Heart right ventricle (tissue), 16 donors: ENCODE data around the gene DBN1. TPM values are rescaled to one million over a fixed set of nuclear protein-coding genes. Genes with fewer than 3 reads are reported as not detected.

Source experiments
- ATAC-seq, 8 donors: fragments of 200-7000 bp; cut with Tn5 transposase; one replicate each; pipeline ENCODE4 v1.9.1; 2020; ENCODE audit warnings: mild to moderate bottlenecking in 8 of 8, moderate library complexity in 8 of 8, moderate number of reproducible peaks in 1 of 8
- DNase-seq, 2 donors: peaks; one replicate each; pipeline ENCODE4 v3.0.0-alpha.2; 2020
- H3K27ac ChIP-seq, 10 donors: fragments of 200-600 bp; sonication (generic) in 2 of 10; one replicate each; pipeline versions ENCODE4 v1.5.0 to v1.8.0; 2020 to 2022; ENCODE audit warnings: mild to moderate bottlenecking in 3 of 10
- H3K27me3 ChIP-seq, 7 donors: fragments of 200-600 bp; one replicate each; pipeline ENCODE4 v1.8.0; 2021 to 2022; ENCODE audit warnings: mild to moderate bottlenecking in 2 of 7
- H3K36me3 ChIP-seq, 9 donors: fragments of 200-600 bp; sonication (generic) in 1 of 9; one replicate each; pipeline versions ENCODE4 v1.5.0 to v1.8.0; 2020 to 2022; ENCODE audit warnings: mild to moderate bottlenecking in 2 of 9
- H3K4me1 ChIP-seq, 9 donors: fragments of 200-600 bp; sonication (generic) in 1 of 9; one replicate each; pipeline versions ENCODE4 v1.5.0 to v1.8.0; 2020 to 2022; ENCODE audit warnings: mild to moderate bottlenecking in 4 of 9
- H3K4me3 ChIP-seq, 10 donors: fragments of 200-600 bp; sonication (generic) in 2 of 10; one replicate each; pipeline versions ENCODE4 v1.5.0 to v1.8.0; 2020 to 2022; ENCODE audit warnings: mild to moderate bottlenecking in 7 of 10, moderate library complexity in 2 of 10
- H3K9me3 ChIP-seq, 11 donors: fragments of 200-600 bp in 10 of 11; sonication (generic) in 2 of 11; one replicate each; pipeline versions ENCODE4 v1.5.0 to v1.8.0; 2013 to 2022; ENCODE audit warnings: mild to moderate bottlenecking in 2 of 11, control low read depth in 1 of 11, moderate library complexity in 1 of 11
- CTCF ChIP-seq, 9 donors: fragments of 200-600 bp; sonication (generic) in 2 of 9; IDR thresholded peaks; one replicate each; pipeline versions ENCODE4 v1.5.0 to v1.8.0; 2021 to 2022; ENCODE audit warnings: antibody characterized with exemption in 9 of 9, mild to moderate bottlenecking in 5 of 9, moderate library complexity in 1 of 9
- WGBS, 2 donors: extraction: QIAGEN DNeasy Blood & Tissue Kit; methylation state at CpG; one replicate each; pipeline ENCODE4 v1.1.7; 2013; ENCODE audit warnings: inconsistent platforms in 1 of 2; 5-methylcytosine and 5-hydroxymethylcytosine counted together
- intact Hi-C, 10 donors: fragments of 100-400 bp; cut with DNase I; formaldehyde crosslinking; loops; one replicate each; pipeline versions ENCODE4 v1.11.1 to v1.14.2; 2022
- polyA plus RNA-seq, 2 donors: library from polyadenylated mRNA; stranded (reverse); fragments of 200-250 nt; gene quantifications; one replicate each; pipeline ENCODE4 v1.2.3, GENCODE V29; 2013
- total RNA-seq, 10 donors: library from RNA; stranded (reverse); fragmentation: NEBNext Ultra II Directional in 3 of 10; extraction: Animal tissue kit (Norgen Biotek cat#: 25700) in 3 of 10; gene quantifications; one replicate each; pipeline versions ENCODE4 v1.2.1 to v1.2.4, GENCODE V29; 2021 to 2023
- donor health status: Arrhythmogenic right ventricular cardiomyopathy.
- donor health status: ischemic (EF 13 %, LVEDD 7.1; RV severe dilation, severe dysfunction).
- donor health status: healthy with polysubstance abuse.
- donor health status: DM: no; HTN: yes; CAD: no.
- donor health status: DM: no; HTN: no; CAD: no.
- donor health status: ischemic (EF 25% LVEDD 6.9; RV normal size, moderate dysfunction).
- donor health status: ischemic (EF 25% LVEDD 5.7; RV mildly dilated, moderate dysfunction).
- donor health status: healthy.
- donor health status: DM: yes; HTN: yes; CAD: no.
- donor health status: Ischemic cardiomyopathy.
- donor health status: ischemic (EF 35%, LVEDD 5.7; RV mildly dilated, moderate dysfunction).
- donor health status: nonischemic (EF 11% LVEDD 7.7; RV severe dilation, severe dysfunction).
- donor health status: DM: yes; HTN: yes; CAD: no.
- donor health status: PGD.
- donor health status: ischemic (EF 29% LVEDD 5.4; RV normal size, mild dysfunction).
- donor health status: nonischemic (EF 23%, LVEDD 6.1; RV moderate dilation, normal function).

The DBN1 gene
- total and polyA plus RNA-seq, 12 donors, result 13.1 to 52.9 (median 19.4) TPM

- H3K9me3 ChIP-seq, result no peaks in the 10 kb centered on the region
- peak overlapping the region in 9 of 10 donors; percentile 65 to 82 (median 75) for H3K27ac ChIP-seq
- TF ChIP-seq CTCF (IDR thresholded peaks at IDR 0.05), result peak; percentile 48 to 82 (median 73)
- H3K27me3 ChIP-seq, result peaks cover 0 to 31% (median 0%) of the 10 kb centered on the region in 7 donors
- intact Hi-C loops, result loop anchor here (1.0 to 10.0 kb wide), 12 partner anchors 30 to 340 kb away; partner anchors contain the start of genes MXD3 (in 2 of the 10) and PDLIM7 (in 2 of the 10)
- DNase-seq, result peak; percentile 78 to 82
- peak overlapping the region; percentile 39 to 84 (median 63) for H3K4me3 ChIP-seq
- peaks cover 10 to 57% (median 38%) of the 10 kb centered on the region in 9 donors for H3K4me1 ChIP-seq
- WGBS, 2 donors, result 0% methylated on average over 69 to 80 of the region's 80 CpGs
- peaks cover 0 to 33% (median 13%) of the 10 kb centered on the region in 9 donors for H3K36me3 ChIP-seq
- ATAC-seq, result peak; percentile 24 to 62 (median 39)
These were observed 18.3 kb downstream of the DBN1 start for GRCh38 chr5:177455036-177455660.

- peak; percentile 91 to 93 for DNase-seq
- peak; percentile 63 to 77 (median 74) for ATAC-seq
- Histone ChIP-seq H3K36me3 (peaks cover 0 to 28% (median 13%) of the 10 kb centered on the region in 9 donors), H3K4me1 (peaks cover 10 to 57% (median 38%) of the 10 kb centered on the region in 9 donors), H3K4me3 (peak overlapping the region; percentile 39 to 84 (median 63)), H3K9me3 (no peaks in the 10 kb centered on the region), H3K27ac (peak overlapping the region; percentile 1 to 82 (median 74)), H3K27me3 (peaks cover 0 to 38% (median 2%) of the 10 kb centered on the region in 7 donors)
- 0 to 1% methylated on average over 62 to 84 of the region's 84 CpGs for WGBS, 2 donors
- intact Hi-C loops, result loop anchor here (1.0 to 10.0 kb wide), 17 partner anchors 30 to 340 kb away; partner anchors contain the start of genes PDLIM7 (in 3 of the 10), F12 (in 2 of the 10), MXD3 (in 2 of the 10) and PFN3 (in 1 of the 10)
- peak; percentile 88 to 98 (median 93) for TF ChIP-seq CTCF (IDR thresholded peaks at IDR 0.05)
These were observed 18.9 kb downstream of the DBN1 start for GRCh38 chr5:177454397-177455035.

GRCh38 chr5:177453852-177454396 is 19.5 kb downstream of the DBN1 start:
- no peak for TF ChIP-seq CTCF (IDR thresholded peaks at IDR 0.05)
- Histone ChIP-seq H3K9me3 (no peaks in the 10 kb centered on the region), H3K4me1 (peaks cover 10 to 57% (median 38%) of the 10 kb centered on the region in 9 donors), H3K4me3 (peak overlapping the region; percentile 15 to 84 (median 63)), H3K27ac (peak overlapping the region; percentile 1 to 82 (median 74)), H3K27me3 (peaks cover 0 to 43% (median 2%) of the 10 kb centered on the region in 7 donors), H3K36me3 (peaks cover 0 to 22% (median 10%) of the 10 kb centered on the region in 9 donors)
- DNase-seq (peak in 1 of 2 donors; percentile 46), ATAC-seq (peak in 7 of 8 donors; percentile 7 to 28 (median 18))
- WGBS, 2 donors, result 9% methylated on average over 31 of the region's 31 CpGs
- intact Hi-C loops, result loop anchor here (1.0 to 10.0 kb wide), 14 partner anchors 29 to 339 kb away; partner anchors contain the start of genes F12 (in 2 of the 10), MXD3 (in 2 of the 10), PDLIM7 (in 2 of the 10) and PFN3 (in 1 of the 10)
